ENCODE results near the gene RBM17. TPM values are rescaled to one million over a fixed set of nuclear protein-coding genes. Genes with fewer than 3 reads are reported as not detected.
"Not testable (repeated sequence)": the region's sequence is repeated elsewhere in the genome, so short reads cannot be mapped to it uniquely, and the experiment has no call there.

RBM17 gene
- total RNA-seq, 1 donor from 2014 or later = 137 TPM

- DNase-seq (ENCODE audit: low spot score) = no peak
Measured at GRCh38 chr10:6151087-6151977, 62.5 kb downstream of the RBM17 start.

- no peak for DNase-seq (ENCODE audit: low spot score)
Measured at GRCh38 chr10:6153845-6154244, 65.0 kb downstream of the RBM17 start.

- no peak for DNase-seq (ENCODE audit: low spot score)
Measured at GRCh38 chr10:6154566-6154965, 65.7 kb downstream of the RBM17 start.

- DNase-seq (ENCODE audit: low spot score) = no peak
Measured at GRCh38 chr10:6158276-6158675, 69.4 kb downstream of the RBM17 start.

GRCh38 chr10:6161921-6162320 is 73.1 kb downstream of the RBM17 start:
- no peak for DNase-seq (ENCODE audit: low spot score)

DNA sequence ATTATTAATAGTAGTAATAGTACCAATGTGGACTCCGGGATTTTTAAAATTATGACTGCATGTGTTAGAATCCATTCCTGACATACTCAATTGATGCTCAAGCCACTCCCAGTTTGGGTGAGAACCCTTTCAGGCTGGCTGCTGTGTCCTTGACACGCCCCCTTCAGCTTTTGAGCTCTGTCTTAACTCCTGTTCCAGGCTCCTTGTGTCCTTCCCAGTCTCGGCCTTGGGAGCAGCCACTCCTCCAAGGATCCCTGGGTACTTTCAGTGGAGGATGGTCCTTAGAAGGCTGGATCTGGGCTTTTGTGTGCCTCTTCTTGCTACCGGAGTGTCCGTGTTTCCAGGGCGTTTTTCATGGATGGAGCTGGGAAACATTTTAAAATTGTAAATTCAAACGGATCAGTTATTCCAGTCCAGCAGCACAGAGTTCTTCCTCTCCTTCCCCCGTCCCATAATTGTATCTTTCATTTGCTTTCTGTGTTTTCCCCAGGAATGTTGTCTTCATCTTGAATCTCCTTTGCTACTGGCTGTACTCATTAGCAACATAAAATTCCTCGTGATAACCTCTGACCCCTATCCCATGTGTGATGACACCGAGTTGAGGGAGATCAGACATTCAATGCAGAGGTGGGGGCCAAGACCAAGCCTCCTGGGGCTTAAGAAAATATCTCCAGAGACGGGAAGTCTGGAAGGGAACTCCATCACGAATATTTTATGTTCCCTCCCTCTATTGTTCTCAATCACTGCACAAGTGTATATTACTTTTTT is 73.9 kb downstream of the RBM17 start:
- DNase-seq (ENCODE audit: low spot score) = no peak

DNA sequence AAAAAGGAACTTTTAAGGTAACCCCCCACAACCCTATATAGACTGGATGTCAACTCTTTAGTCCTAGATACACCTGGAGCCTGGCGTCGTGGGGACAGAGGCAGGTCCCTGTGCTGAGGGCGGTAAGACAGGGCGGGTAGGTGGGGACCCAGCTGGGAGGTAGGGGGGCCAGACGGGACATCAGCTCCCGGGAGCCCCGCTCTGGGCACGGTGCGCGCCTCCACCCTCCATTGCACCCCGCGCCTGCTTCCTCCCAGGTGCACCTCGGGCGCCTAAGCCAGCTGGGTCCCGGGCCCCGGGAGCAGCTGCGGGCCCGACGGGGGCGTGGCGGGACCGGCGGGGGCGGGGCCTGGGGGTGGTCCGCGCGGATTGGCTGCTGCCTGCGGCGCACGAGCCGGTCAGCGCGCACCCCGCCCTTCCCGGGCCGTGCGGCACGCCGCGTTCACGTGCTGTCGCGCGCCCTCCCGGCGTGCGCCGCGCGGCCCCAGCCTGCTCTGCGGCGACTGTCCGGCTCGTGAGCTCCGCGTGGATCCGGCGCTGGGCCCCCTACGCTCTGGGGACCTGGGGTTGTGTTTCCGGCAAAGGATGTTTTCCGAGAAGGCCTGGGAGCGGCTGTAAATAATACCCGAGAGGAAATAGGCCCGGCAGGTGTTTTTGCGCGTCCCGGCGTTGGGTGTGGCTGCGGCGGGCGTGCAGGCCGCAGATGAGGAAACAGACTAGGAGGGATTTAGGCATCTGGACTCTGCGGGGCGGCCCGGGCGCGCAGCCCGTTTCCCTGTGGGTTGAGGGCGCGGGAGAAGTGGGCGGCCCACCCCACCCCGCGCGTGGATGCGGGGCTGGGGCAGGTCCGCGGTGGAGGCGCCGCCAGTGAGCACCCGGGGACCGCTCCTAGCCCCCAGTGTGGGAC is 74.8 kb downstream of the RBM17 start:
- peak; percentile 97 for DNase-seq (ENCODE audit: low spot score)

GRCh38 chr10:6164271-6165095 is 75.6 kb downstream of the RBM17 start:
- DNase-seq (ENCODE audit: low spot score) = no peak

- DNase-seq (ENCODE audit: low spot score) = no peak
Measured at GRCh38 chr10:6165221-6165725, 76.4 kb downstream of the RBM17 start.

GRCh38 chr10:6165933-6166332 is 77.1 kb downstream of the RBM17 start:
- DNase-seq (ENCODE audit: low spot score) = not testable (repeated sequence)

Small RNA genes within 50 kb of the gene (microRNA-seq; reads per million reads assigned to microRNA genes)
- gene MIR3155A (ENCODE audit: borderline number of aligned reads) (not detected), gene MIR3155B (ENCODE audit: borderline number of aligned reads) (not detected)

Other genes starting within 250 kb of the RBM17 start
- 4.8 TPM for gene ANKRD16, start 199.1 kb upstream of the RBM17 start, total RNA-seq
- 80.4 TPM for gene FBH1, start 198.8 kb upstream of the RBM17 start, total RNA-seq
- 24.6 TPM for gene IL15RA, start 111.5 kb upstream of the RBM17 start, total RNA-seq
- 2.4 TPM for gene IL2RA, start 26.7 kb upstream of the RBM17 start, total RNA-seq
- 441 TPM for gene PFKFB3, start 113.9 kb downstream of the RBM17 start, total RNA-seq

All from mesenteric fat pad (tissue), 1 donor.